Fibroblast of the aortic adventitia (primary cell): ENCODE measurements around the gene DUSP16. TPM values are rescaled to one million over a fixed set of nuclear protein-coding genes. Genes with fewer than 3 reads are reported as not detected.

Experiments
- DNase-seq: peaks from one replicate; pipeline ENCODE4 v3.0.0-alpha.2; 2010; ENCODE audit warnings: low read depth
- H3K4me3 ChIP-seq: 2 replicates; pipeline ENCODE4 v1.5.1; 2011; ENCODE audit warnings: low read depth, mild to moderate bottlenecking, control low read depth, low read length, moderate library complexity
- CTCF ChIP-seq: IDR thresholded peaks from 2 replicates; pipeline ENCODE4 v1.5.1; 2011; ENCODE audit warnings: mild to moderate bottlenecking, low read length, control low read depth, inconsistent platforms; ENCODE audit not compliant: insufficient read depth
- total RNA-seq: library from RNA; depleted of rRNA; stranded (reverse); fragments of >200 nt; gene quantifications from 2 replicates; pipeline ENCODE4 v1.2.3, GENCODE V29; 2012; ENCODE audit warnings: low replicate concordance

DUSP16 gene
- total RNA-seq, 1 donor: 6.8 TPM

DNA sequence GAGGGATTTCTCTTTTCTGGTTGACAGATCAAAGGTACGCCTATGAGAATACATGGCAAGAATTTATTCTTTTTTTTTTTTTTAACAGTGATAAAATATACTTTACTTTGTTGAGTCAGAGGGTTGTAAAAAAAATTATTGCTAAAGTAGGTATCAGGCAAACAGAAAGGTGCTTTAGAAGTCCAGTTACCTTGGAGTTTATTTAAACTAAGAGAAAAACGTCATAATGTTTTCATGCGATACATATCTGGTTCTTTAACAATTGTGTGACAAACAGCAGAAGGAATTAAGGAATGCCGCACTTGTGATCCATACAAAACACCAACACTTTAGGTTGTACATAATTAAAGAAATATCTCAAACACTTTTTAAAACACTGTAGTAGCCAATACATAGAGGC is 111.6 kb downstream of the DUSP16 start:
- no peak for TF ChIP-seq CTCF
- no peak overlapping the region for H3K4me3 ChIP-seq
- DNase-seq: no peak

- no peak overlapping the region for H3K4me3 ChIP-seq
- TF ChIP-seq CTCF: no peak
- no peak for DNase-seq
Measured at GRCh38 chr12:12450043-12450471, 112.6 kb downstream of the DUSP16 start.

DNA sequence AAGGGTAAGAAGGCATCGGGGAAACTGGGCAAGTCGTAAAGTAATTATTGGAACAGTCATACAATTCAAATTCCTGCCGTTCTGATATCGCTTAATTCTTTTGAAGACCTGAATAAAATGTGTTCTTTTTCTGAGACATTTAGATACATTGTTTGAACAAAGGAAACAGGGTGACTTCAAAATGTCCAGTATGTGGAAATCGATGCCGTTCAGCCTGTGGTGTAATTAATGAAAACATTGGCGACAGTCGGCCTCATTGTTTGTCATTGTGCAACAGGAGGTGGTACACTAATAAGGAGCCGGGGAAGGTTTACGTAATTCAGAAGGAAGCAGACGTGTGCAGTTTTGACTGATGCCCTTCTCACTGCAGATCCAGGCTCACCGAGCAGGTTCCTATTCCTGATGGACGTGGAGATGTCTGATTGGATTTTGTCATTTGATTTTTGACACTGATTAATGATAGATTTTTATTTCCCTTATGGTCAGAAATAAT is 113.1 kb downstream of the DUSP16 start:
- DNase-seq: no peak
- H3K4me3 ChIP-seq: no peak overlapping the region
- TF ChIP-seq CTCF: no peak

DNA sequence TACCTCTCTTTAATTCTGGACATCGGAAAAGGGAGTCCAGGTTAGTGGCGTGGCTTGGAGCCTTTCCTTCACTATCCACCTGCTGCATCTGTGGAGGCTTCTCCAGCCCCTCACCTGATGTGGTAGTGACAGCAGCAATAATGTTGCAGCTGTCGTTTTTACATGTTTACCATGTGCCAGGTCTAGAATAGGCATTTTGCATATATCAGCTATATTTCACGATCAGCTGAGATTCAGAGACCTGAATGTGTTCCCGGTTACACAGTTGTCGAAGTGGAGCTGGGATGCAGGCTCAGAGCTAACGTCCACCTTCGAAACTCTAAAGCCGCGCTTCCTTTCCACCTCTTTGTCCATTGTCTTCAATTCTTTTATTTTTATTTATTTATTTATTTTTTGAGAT is 114.8 kb downstream of the DUSP16 start:
- no peak overlapping the region for H3K4me3 ChIP-seq
- no peak for DNase-seq
- TF ChIP-seq CTCF: no peak

DNA sequence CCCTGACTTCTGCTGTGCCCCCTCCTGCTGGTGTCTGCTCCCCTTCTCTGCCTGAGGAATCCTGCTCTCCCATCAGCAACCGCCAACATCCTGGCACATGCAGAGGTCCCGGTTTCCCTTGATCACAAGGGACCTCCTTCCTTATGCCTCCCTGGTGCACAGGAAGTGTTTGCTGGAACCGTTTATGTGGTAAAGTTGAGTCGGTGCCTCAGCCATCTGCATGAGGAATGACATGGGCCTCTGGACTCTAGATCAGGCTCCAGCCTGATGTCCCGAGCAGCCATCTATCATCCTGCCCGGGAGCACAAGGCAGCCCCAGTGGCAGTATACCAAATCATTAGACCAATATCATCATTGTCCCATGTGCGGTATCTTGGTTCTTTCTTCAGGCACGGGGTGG is 115.4 kb downstream of the DUSP16 start:
- DNase-seq: no peak
- no peak overlapping the region for H3K4me3 ChIP-seq
- no peak for TF ChIP-seq CTCF

- no peak for DNase-seq
- no peak for TF ChIP-seq CTCF
Measured at GRCh38 chr12:12446786-12447185, 115.9 kb downstream of the DUSP16 start.

GRCh38 chr12:12445882-12446181 is 116.8 kb downstream of the DUSP16 start:
- TF ChIP-seq CTCF: no peak
- no peak for DNase-seq

More at GRCh38 chr12:12446786-12447185, 115.9 kb downstream of the DUSP16 start:
- no peak overlapping the region for H3K4me3 ChIP-seq

More at GRCh38 chr12:12445882-12446181, 116.8 kb downstream of the DUSP16 start:
- no peak overlapping the region for H3K4me3 ChIP-seq
